HepG2 (cell line): ENCODE data around the gene SLC35F6. TPM values are rescaled to one million over a fixed set of nuclear protein-coding genes. Genes with fewer than 3 reads are reported as not detected.

Experiments used
- CBFB ChIP-seq: sonication (generic); formaldehyde crosslinking; IDR thresholded peaks from 2 replicates; pipeline ENCODE4 v1.4.0; 2020; ENCODE audit warnings: missing genetic modification reagents
- CEBPG ChIP-seq: IDR thresholded peaks from 2 replicates; pipeline ENCODE4 v1.6.1; 2016
- EED ChIP-seq: sonication (generic); formaldehyde crosslinking; IDR thresholded peaks from 2 replicates; pipeline ENCODE4 v1.5.0; 2020; ENCODE audit warnings: mild to moderate bottlenecking, missing genetic modification reagents
- GABPA ChIP-seq, 2 experiments: IDR thresholded peaks; 2 replicates each; pipeline ENCODE4 v1.6.1; 2011 to 2016; ENCODE audit warnings: low read depth in 2 of 2, low read length in 1 of 2, missing biosample characterization in 1 of 2, missing genetic modification characterization in 1 of 2
- MED1 ChIP-seq: sonication (generic); formaldehyde crosslinking; IDR thresholded peaks from 2 replicates; pipeline ENCODE4 v1.4.0; 2020; ENCODE audit warnings: missing genetic modification reagents
- MED8 ChIP-seq: sonication (generic); formaldehyde crosslinking; IDR thresholded peaks from 2 replicates; pipeline ENCODE4 v1.8.1; 2023; ENCODE audit warnings: mild to moderate bottlenecking, missing genetic modification reagents; ENCODE audit not compliant: insufficient replicate concordance
- TBX2 ChIP-seq: sonication (generic); formaldehyde crosslinking; IDR thresholded peaks from 2 replicates; pipeline ENCODE4 v1.5.0; 2020; ENCODE audit warnings: missing genetic modification reagents, mild to moderate bottlenecking, borderline replicate concordance
- ZBTB20 ChIP-seq: sonication (generic); formaldehyde crosslinking; IDR thresholded peaks from 2 replicates; pipeline ENCODE4 v1.8.1; 2023; ENCODE audit warnings: missing genetic modification reagents, low read depth, mild to moderate bottlenecking, borderline replicate concordance
- ZFP1 ChIP-seq: IDR thresholded peaks from 2 replicates; pipeline ENCODE4 v1.6.1; 2016
- ZFP36 ChIP-seq: fragments of 150-350 bp; IDR thresholded peaks from 2 replicates; pipeline ENCODE4 v1.6.1; 2018; ENCODE audit warnings: borderline replicate concordance, low read length, low read depth; ENCODE audit not compliant: partially characterized antibody
- polyA plus RNA-seq, 8 experiments: library from polyadenylated mRNA; depleted of rRNA in 3 of 8; stranded (reverse) in 7 of 8; unstranded in 1 of 8; fragments of >200 nt; fragmentation: Illumina TruSeq in 4 of 8; extraction: Trizol in 4 of 8; gene quantifications; 2 replicates each; pipeline versions ENCODE4 v1.2.1 to v1.2.3, GENCODE V29; 2011 to 2016; ENCODE audit warnings: low read depth in 4 of 8, missing spikeins in 1 of 8, mixed read lengths in 1 of 8; ENCODE audit not compliant: insufficient read depth in 1 of 8
- total RNA-seq, 5 experiments: library from RNA; depleted of rRNA; stranded (reverse); fragments of >200 nt; fragmentation: Illumina TruSeq; extraction: Trizol; gene quantifications; 2 replicates each; pipeline ENCODE4 v1.2.3, GENCODE V29; 2016; ENCODE audit warnings: low read depth in 1 of 5
- TF ChIP-seq, protein P1 (sequence below): sonication (generic); formaldehyde crosslinking; IDR thresholded peaks from 2 replicates; pipeline ENCODE4 v1.8.1; 2023; ENCODE audit warnings: missing genetic modification reagents, mild to moderate bottlenecking, borderline replicate concordance
- TF ChIP-seq, protein P2 (sequence below): sonication (generic); formaldehyde crosslinking; IDR thresholded peaks from 2 replicates; pipeline ENCODE4 v1.8.0; 2022; ENCODE audit warnings: mild to moderate bottlenecking, missing genetic modification reagents, moderate library complexity
- TF ChIP-seq, protein P3 (sequence below): IDR thresholded peaks from 2 replicates; pipeline ENCODE4 v1.6.1; 2018; ENCODE audit warnings: missing genetic modification reagents, mild to moderate bottlenecking, missing compliant biosample characterization
- TF ChIP-seq, protein P4 (sequence below): IDR thresholded peaks from 2 replicates; pipeline ENCODE4 v1.4.0; 2020; ENCODE audit warnings: mild to moderate bottlenecking, missing genetic modification reagents
- TF ChIP-seq, protein P5 (sequence below): sonication (generic); formaldehyde crosslinking; IDR thresholded peaks from 2 replicates; pipeline ENCODE4 v1.4.0; 2020; ENCODE audit warnings: missing genetic modification reagents

Gene SLC35F6
- total and polyA plus RNA-seq, 2 of the 13 experiments (the other 11 are each of a cell fraction or from before 2014, with no cell fraction given), result 15.2 to 21.2 TPM

DNA sequence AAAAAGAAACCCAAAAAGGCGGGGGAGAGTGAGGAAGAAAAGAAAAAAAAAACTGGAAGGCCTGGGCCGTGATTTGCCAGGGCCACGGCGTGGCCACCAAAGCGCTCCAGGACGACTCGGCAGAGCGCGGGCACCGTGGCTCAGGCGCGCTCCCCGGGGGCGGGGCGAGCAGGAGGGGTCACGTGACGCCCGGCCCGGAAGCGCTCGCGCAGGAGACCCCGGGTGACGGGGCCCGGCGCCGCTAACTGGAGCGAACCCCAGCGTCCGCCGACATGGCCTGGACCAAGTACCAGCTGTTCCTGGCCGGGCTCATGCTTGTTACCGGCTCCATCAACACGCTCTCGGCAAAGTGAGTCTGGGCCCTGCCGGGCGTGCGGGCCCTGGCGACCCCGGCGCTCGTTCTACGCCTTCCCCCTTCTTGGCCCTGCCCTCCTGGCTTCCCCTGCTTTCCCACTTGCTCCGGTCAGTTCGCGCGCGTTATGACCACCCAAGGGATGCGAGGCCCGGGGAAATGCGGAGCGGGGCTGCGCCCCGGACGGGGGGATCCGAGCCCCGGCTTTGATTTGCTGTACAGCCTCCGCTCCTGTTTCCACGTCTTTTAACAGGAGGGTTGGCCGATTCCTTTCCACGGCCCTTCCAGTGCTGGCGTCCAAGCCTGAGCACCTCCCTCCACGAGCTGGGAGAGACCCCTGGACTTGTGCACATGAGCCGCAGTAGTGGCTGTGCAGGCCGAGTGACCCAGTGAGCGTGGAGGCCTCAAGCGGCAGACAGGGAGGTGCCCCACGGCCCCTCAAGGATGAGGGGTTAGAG, at the start of gene SLC35F6 (continued):
- TF ChIP-seq, protein P1, sequence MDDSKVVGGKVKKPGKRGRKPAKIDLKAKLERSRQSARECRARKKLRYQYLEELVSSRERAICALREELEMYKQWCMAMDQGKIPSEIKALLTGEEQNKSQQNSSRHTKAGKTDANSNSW (CRISPR knock-in tag), result 0 out of 2 replicates have a peak, but pooled peaks have one; percentile 37
- peak; percentile 59 for TF ChIP-seq MED8 (CRISPR knock-in tag)
- TF ChIP-seq ZFP36, result no peak
- TF ChIP-seq EED (CRISPR knock-in tag), result peak; percentile 92
- TF ChIP-seq MED1, result peak; percentile 61; the same call in 1 of the 2 replicates
- TF ChIP-seq, protein P2, sequence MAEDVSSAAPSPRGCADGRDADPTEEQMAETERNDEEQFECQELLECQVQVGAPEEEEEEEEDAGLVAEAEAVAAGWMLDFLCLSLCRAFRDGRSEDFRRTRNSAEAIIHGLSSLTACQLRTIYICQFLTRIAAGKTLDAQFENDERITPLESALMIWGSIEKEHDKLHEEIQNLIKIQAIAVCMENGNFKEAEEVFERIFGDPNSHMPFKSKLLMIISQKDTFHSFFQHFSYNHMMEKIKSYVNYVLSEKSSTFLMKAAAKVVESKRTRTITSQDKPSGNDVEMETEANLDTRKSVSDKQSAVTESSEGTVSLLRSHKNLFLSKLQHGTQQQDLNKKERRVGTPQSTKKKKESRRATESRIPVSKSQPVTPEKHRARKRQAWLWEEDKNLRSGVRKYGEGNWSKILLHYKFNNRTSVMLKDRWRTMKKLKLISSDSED (CRISPR knock-in tag), result peak; percentile 86; the same call in 1 of the 2 replicates
- TF ChIP-seq GABPA (IDR thresholded peaks at IDR 0.05; ENCODE audit: low read depth, low read length), result peak; percentile 52
- peak; percentile 63 for TF ChIP-seq GABPA (CRISPR knock-in tag; IDR thresholded peaks at IDR 0.05; ENCODE audit: low read depth)
- 0 out of 2 replicates have a peak, but pooled peaks have one; percentile 51 for TF ChIP-seq ZBTB20 (CRISPR knock-in tag)
- TF ChIP-seq, protein P3, sequence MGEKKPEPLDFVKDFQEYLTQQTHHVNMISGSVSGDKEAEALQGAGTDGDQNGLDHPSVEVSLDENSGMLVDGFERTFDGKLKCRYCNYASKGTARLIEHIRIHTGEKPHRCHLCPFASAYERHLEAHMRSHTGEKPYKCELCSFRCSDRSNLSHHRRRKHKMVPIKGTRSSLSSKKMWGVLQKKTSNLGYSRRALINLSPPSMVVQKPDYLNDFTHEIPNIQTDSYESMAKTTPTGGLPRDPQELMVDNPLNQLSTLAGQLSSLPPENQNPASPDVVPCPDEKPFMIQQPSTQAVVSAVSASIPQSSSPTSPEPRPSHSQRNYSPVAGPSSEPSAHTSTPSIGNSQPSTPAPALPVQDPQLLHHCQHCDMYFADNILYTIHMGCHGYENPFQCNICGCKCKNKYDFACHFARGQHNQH (CRISPR knock-in tag), result peak; percentile 68; the same call in 1 of the 2 replicates
- TF ChIP-seq, protein P4, sequence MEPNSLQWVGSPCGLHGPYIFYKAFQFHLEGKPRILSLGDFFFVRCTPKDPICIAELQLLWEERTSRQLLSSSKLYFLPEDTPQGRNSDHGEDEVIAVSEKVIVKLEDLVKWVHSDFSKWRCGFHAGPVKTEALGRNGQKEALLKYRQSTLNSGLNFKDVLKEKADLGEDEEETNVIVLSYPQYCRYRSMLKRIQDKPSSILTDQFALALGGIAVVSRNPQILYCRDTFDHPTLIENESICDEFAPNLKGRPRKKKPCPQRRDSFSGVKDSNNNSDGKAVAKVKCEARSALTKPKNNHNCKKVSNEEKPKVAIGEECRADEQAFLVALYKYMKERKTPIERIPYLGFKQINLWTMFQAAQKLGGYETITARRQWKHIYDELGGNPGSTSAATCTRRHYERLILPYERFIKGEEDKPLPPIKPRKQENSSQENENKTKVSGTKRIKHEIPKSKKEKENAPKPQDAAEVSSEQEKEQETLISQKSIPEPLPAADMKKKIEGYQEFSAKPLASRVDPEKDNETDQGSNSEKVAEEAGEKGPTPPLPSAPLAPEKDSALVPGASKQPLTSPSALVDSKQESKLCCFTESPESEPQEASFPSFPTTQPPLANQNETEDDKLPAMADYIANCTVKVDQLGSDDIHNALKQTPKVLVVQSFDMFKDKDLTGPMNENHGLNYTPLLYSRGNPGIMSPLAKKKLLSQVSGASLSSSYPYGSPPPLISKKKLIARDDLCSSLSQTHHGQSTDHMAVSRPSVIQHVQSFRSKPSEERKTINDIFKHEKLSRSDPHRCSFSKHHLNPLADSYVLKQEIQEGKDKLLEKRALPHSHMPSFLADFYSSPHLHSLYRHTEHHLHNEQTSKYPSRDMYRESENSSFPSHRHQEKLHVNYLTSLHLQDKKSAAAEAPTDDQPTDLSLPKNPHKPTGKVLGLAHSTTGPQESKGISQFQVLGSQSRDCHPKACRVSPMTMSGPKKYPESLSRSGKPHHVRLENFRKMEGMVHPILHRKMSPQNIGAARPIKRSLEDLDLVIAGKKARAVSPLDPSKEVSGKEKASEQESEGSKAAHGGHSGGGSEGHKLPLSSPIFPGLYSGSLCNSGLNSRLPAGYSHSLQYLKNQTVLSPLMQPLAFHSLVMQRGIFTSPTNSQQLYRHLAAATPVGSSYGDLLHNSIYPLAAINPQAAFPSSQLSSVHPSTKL (CRISPR knock-in tag), result peak; percentile 63
- TF ChIP-seq, protein P5, sequence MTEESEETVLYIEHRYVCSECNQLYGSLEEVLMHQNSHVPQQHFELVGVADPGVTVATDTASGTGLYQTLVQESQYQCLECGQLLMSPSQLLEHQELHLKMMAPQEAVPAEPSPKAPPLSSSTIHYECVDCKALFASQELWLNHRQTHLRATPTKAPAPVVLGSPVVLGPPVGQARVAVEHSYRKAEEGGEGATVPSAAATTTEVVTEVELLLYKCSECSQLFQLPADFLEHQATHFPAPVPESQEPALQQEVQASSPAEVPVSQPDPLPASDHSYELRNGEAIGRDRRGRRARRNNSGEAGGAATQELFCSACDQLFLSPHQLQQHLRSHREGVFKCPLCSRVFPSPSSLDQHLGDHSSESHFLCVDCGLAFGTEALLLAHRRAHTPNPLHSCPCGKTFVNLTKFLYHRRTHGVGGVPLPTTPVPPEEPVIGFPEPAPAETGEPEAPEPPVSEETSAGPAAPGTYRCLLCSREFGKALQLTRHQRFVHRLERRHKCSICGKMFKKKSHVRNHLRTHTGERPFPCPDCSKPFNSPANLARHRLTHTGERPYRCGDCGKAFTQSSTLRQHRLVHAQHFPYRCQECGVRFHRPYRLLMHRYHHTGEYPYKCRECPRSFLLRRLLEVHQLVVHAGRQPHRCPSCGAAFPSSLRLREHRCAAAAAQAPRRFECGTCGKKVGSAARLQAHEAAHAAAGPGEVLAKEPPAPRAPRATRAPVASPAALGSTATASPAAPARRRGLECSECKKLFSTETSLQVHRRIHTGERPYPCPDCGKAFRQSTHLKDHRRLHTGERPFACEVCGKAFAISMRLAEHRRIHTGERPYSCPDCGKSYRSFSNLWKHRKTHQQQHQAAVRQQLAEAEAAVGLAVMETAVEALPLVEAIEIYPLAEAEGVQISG (CRISPR knock-in tag), result peak; percentile 77
- TF ChIP-seq TBX2 (CRISPR knock-in tag), result peak; percentile 81
- 0 out of 2 replicates have a peak, but pooled peaks have one; percentile 26 for TF ChIP-seq ZFP1
- TF ChIP-seq CEBPG (CRISPR knock-in tag), result no peak
- 0 out of 2 replicates have a peak, but pooled peaks have one; percentile 48 for TF ChIP-seq CBFB (CRISPR knock-in tag)
